ENCODE data around the gene CEMIP. TPM values are rescaled to one million over a fixed set of nuclear protein-coding genes. Genes with fewer than 3 reads are reported as not detected.

CEMIP gene
- total and polyA plus RNA-seq, 4 experiments from 2014 or later = 0.03 to 0.23 (median 0.17) TPM; not detected in 1

- intact Hi-C loops (cut with micrococcal nuclease) = no loop called here
- peaks cover 11 to 21% of the 10 kb centered on the region in 2 donors for H3K27me3 Mint-ChIP-seq
- no peaks in the 10 kb centered on the region for H3K9me3 ChIP-seq (ENCODE audit: control insufficient read depth in 1 of 2, low read length in 2 of 2)
- no peak overlapping the region for H3K4me3 Mint-ChIP-seq
- DNase-seq = no peak
- no peaks in the 10 kb centered on the region for H3K36me3 ChIP-seq (ENCODE audit: insufficient read depth, low read length)
- peaks cover 0 to 4% (median under 1%) of the 10 kb centered on the region in 4 donors for H3K4me1 Mint-ChIP-seq
- H3K36me3 Mint-ChIP-seq = no peaks in the 10 kb centered on the region
- H3K27ac ChIP-seq (ENCODE audit: low read depth, low read length) = no peak overlapping the region
- no peaks in the 10 kb centered on the region for H3K27me3 ChIP-seq (ENCODE audit: insufficient read depth, low read length)
- CTCF ChIA-PET (ENCODE audit: partially characterized antibody) = interaction anchor here (1.1 kb wide), 1 partner anchor 14 kb away, joined by 3 read pairs; no protein-coding TSS in a partner anchor
- H3K27ac Mint-ChIP-seq = no peak overlapping the region
- no peaks in the 10 kb centered on the region for H3K4me1 ChIP-seq (ENCODE audit: insufficient read depth, low read length)
- POLR2A ChIA-PET (ENCODE audit: partially characterized antibody) = no interaction called here
- no peak overlapping the region for H3K4me3 ChIP-seq (ENCODE audit: low read length in 2 of 2)
- H3K9me3 Mint-ChIP-seq = no peaks in the 10 kb centered on the region
These were observed 11.1 kb downstream of the CEMIP start for GRCh38 chr15:80790236-80790635.

DNA sequence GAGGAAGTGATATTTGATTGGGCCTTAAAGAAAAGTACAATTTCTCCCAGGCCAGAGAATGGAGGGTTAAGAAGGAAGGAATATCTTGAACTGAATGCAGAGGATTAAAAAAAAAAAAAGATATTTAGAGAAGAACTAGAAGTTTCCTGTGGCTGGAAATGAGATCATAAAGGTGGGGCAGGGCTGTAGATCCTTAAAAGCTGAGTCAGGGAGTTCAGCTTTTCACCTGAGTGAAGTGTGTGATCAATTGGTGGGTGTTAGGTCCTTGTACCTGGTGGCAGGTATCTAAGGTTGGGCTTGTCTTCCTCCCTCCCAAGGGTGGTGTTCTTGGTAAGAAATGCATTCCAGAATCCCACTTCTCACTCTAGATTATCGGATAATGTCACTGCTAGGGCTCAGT lies 11.8 kb downstream of the CEMIP start:
- Histone ChIP-seq H3K27me3 (ENCODE audit: insufficient read depth, low read length) (no peaks in the 10 kb centered on the region), H3K27ac (ENCODE audit: low read depth, low read length) (no peak overlapping the region), H3K36me3 (ENCODE audit: insufficient read depth, low read length) (no peaks in the 10 kb centered on the region), H3K9me3 (ENCODE audit: control insufficient read depth in 1 of 2, low read length in 2 of 2) (no peaks in the 10 kb centered on the region), H3K4me3 (ENCODE audit: low read length in 2 of 2) (no peak overlapping the region), H3K4me1 (ENCODE audit: insufficient read depth, low read length) (no peaks in the 10 kb centered on the region)
- Mint-ChIP-seq H3K27ac (no peak overlapping the region), H3K9me3 (no peaks in the 10 kb centered on the region), H3K4me3 (no peak overlapping the region), H3K27me3 (peaks cover 11 to 20% of the 10 kb centered on the region in 2 donors), H3K36me3 (no peaks in the 10 kb centered on the region), H3K4me1 (peaks cover 0 to 1% (median 0%) of the 10 kb centered on the region in 4 donors)
- intact Hi-C loops (cut with micrococcal nuclease) = no loop called here
- ChIA-PET POLR2A (ENCODE audit: partially characterized antibody) (no interaction called here), CTCF (ENCODE audit: partially characterized antibody) (no interaction called here)
- DNase-seq = no peak

GRCh38 chr15:80796407-80796806 lies 17.2 kb downstream of the CEMIP start:
- intact Hi-C loops (cut with micrococcal nuclease) = no loop called here
- Histone ChIP-seq H3K9me3 (ENCODE audit: control insufficient read depth in 1 of 2, low read length in 2 of 2) (no peaks in the 10 kb centered on the region), H3K27ac (ENCODE audit: low read depth, low read length) (no peak overlapping the region), H3K27me3 (ENCODE audit: insufficient read depth, low read length) (no peaks in the 10 kb centered on the region), H3K4me1 (ENCODE audit: insufficient read depth, low read length) (no peaks in the 10 kb centered on the region), H3K36me3 (ENCODE audit: insufficient read depth, low read length) (no peaks in the 10 kb centered on the region), H3K4me3 (ENCODE audit: low read length in 2 of 2) (no peak overlapping the region)
- H3K36me3 Mint-ChIP-seq = no peaks in the 10 kb centered on the region
- no peaks in the 10 kb centered on the region for H3K9me3 Mint-ChIP-seq
- ChIA-PET CTCF (ENCODE audit: partially characterized antibody) (interaction anchor here (1.1 kb wide), 1 partner anchor 12 kb away, joined by 3 read pairs; no protein-coding TSS in a partner anchor), POLR2A (ENCODE audit: partially characterized antibody) (interaction anchor here (1.2 kb wide), 1 partner anchor 7 kb away, joined by 3 read pairs; no protein-coding TSS in a partner anchor)
- no peak overlapping the region for H3K4me3 Mint-ChIP-seq
- no peak for DNase-seq
- H3K27ac Mint-ChIP-seq = no peak overlapping the region
- no peaks in the 10 kb centered on the region for H3K4me1 Mint-ChIP-seq
- H3K27me3 Mint-ChIP-seq = peaks cover 7 to 19% of the 10 kb centered on the region in 2 donors

DNA sequence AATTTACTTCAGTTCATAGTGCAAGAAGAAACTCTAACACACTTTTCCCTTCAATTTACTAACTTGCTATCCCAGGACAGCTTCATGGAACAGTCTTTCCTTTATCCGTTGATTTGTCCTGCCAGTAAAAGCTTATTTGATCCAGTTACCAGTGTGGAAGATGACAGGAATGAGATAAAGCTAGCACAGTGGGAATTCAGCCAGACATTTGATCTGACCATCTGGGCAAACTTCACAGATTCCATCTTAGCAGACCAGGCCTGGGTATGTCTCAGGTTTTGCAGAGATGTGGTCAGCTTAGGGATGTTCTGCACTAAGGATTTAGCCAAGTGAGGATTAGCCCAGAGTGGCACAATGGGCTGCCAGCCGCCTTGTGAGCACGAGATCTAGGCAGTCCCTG lies 19.7 kb downstream of the CEMIP start:
- Mint-ChIP-seq H3K9me3 (no peaks in the 10 kb centered on the region), H3K4me3 (no peak overlapping the region), H3K27me3 (peaks cover 3 to 11% of the 10 kb centered on the region in 2 donors), H3K4me1 (peaks cover 2 to 5% (median 3%) of the 10 kb centered on the region in 4 donors), H3K27ac (no peak overlapping the region), H3K36me3 (no peaks in the 10 kb centered on the region)
- DNase-seq = no peak
- Histone ChIP-seq H3K27ac (ENCODE audit: low read depth, low read length) (no peak overlapping the region), H3K4me1 (ENCODE audit: insufficient read depth, low read length) (peaks cover 6% of the 10 kb centered on the region), H3K4me3 (ENCODE audit: low read length in 2 of 2) (no peak overlapping the region), H3K36me3 (ENCODE audit: insufficient read depth, low read length) (no peaks in the 10 kb centered on the region), H3K9me3 (ENCODE audit: control insufficient read depth in 1 of 2, low read length in 2 of 2) (no peaks in the 10 kb centered on the region), H3K27me3 (ENCODE audit: insufficient read depth, low read length) (no peaks in the 10 kb centered on the region)
- ChIA-PET CTCF (ENCODE audit: partially characterized antibody) (interaction anchor here (1.5 kb wide), 1 partner anchor 22 kb away, joined by 4 read pairs; no protein-coding TSS in a partner anchor), POLR2A (ENCODE audit: partially characterized antibody) (no interaction called here)
- intact Hi-C loops (cut with micrococcal nuclease) = no loop called here

GRCh38 chr15:80800067-80800466 lies 20.9 kb downstream of the CEMIP start:
- Histone ChIP-seq H3K27me3 (ENCODE audit: insufficient read depth, low read length) (no peaks in the 10 kb centered on the region), H3K9me3 (ENCODE audit: control insufficient read depth in 1 of 2, low read length in 2 of 2) (no peaks in the 10 kb centered on the region), H3K4me3 (ENCODE audit: low read length in 2 of 2) (no peak overlapping the region), H3K36me3 (ENCODE audit: insufficient read depth, low read length) (no peaks in the 10 kb centered on the region), H3K27ac (ENCODE audit: low read depth, low read length) (no peak overlapping the region), H3K4me1 (ENCODE audit: insufficient read depth, low read length) (peaks cover 18% of the 10 kb centered on the region)
- H3K4me1 Mint-ChIP-seq = peaks cover 10 to 17% (median 13%) of the 10 kb centered on the region in 4 donors
- CTCF ChIA-PET (ENCODE audit: partially characterized antibody) = interaction anchor here (1.5 kb wide), 1 partner anchor 24 kb away, joined by 4 read pairs; no protein-coding TSS in a partner anchor
- H3K27me3 Mint-ChIP-seq = peaks cover 1 to 8% of the 10 kb centered on the region in 2 donors
- intact Hi-C loops (cut with micrococcal nuclease) = no loop called here
- POLR2A ChIA-PET (ENCODE audit: partially characterized antibody) = no interaction called here
- DNase-seq = no peak
- no peaks in the 10 kb centered on the region for H3K36me3 Mint-ChIP-seq
- H3K27ac Mint-ChIP-seq = no peak overlapping the region
- H3K4me3 Mint-ChIP-seq = no peak overlapping the region
- H3K9me3 Mint-ChIP-seq = no peaks in the 10 kb centered on the region

DNA sequence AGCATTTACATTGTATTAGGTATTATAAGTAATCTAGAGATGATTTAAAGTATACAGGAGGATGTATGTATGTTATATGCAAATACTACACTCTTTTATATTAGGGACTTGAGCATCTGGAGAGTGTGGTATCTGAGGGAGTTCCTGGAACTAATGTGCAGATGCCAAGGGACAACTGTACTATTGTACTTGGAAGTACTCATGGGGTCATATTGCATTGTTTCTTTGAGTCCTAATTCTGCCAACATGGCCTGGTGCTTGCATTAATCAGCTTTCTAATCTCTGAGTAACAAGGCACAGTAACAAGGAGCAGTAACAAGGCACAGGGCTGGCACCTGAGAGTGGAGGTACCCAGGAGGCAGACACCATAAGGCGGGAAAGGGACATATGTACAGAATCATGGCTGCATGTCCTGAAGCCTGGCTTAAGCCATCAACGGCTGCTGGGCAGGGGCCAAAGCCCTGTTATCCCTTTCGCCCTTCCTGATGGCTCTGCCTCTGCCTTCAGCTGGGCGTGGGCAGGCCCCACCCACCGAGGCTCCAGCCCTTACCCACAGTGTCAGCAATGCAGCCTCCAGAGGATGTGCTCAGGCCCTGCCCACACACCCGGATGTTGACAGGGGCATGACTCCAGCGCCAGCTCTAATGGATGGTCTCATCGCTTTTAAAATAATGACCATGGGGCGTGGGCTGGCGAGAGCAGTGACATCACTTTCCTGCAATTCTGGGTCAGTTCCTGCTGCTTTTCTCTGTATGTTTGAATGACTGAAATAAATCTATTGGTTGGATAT lies 22.9 kb downstream of the CEMIP start:
- Histone ChIP-seq H3K27me3 (ENCODE audit: insufficient read depth, low read length) (no peaks in the 10 kb centered on the region), H3K4me3 (ENCODE audit: low read length in 2 of 2) (no peak overlapping the region), H3K9me3 (ENCODE audit: control insufficient read depth in 1 of 2, low read length in 2 of 2) (no peaks in the 10 kb centered on the region), H3K4me1 (ENCODE audit: insufficient read depth, low read length) (peaks cover 19% of the 10 kb centered on the region), H3K36me3 (ENCODE audit: insufficient read depth, low read length) (no peaks in the 10 kb centered on the region), H3K27ac (ENCODE audit: low read depth, low read length) (no peak overlapping the region)
- Mint-ChIP-seq H3K36me3 (no peaks in the 10 kb centered on the region), H3K9me3 (peaks cover 0 to 3% (median 0%) of the 10 kb centered on the region in 8 donors), H3K27me3 (peaks cover 3 to 4% of the 10 kb centered on the region in 2 donors), H3K27ac (no peak overlapping the region), H3K4me1 (peaks cover 12 to 24% (median 17%) of the 10 kb centered on the region in 4 donors), H3K4me3 (no peak overlapping the region)
- intact Hi-C loops (cut with micrococcal nuclease) = no loop called here
- DNase-seq = no peak
- CTCF ChIA-PET (ENCODE audit: partially characterized antibody) = no interaction called here
- POLR2A ChIA-PET (ENCODE audit: partially characterized antibody) = no interaction called here

All from CD4-positive, alpha-beta memory T cell (primary cell).